GM18498 (cell line): ENCODE results near the gene SLAMF1.
"Not testable (repeated sequence)": the region's sequence is repeated elsewhere in the genome, so short reads cannot be mapped to it uniquely, and the experiment has no call there.

Experiments used
- ATAC-seq: cut with Tn5 transposase; IDR thresholded peaks from one replicate; pipeline ENCODE4 v1.9.1; 2021; ENCODE audit warnings: mild to moderate bottlenecking, moderate library complexity; ENCODE audit not compliant: unreplicated experiment

SLAMF1 gene

GRCh38 chr1:160607011-160607671, 39.7 kb downstream of the SLAMF1 start:
- ATAC-seq = peak; percentile 70

GRCh38 chr1:160606611-160607010, 40.2 kb downstream of the SLAMF1 start:
- ATAC-seq = peak; percentile 3

GRCh38 chr1:160605792-160606479, 40.9 kb downstream of the SLAMF1 start:
- no peak for ATAC-seq

GRCh38 chr1:160605205-160605604, 41.6 kb downstream of the SLAMF1 start:
- no peak for ATAC-seq

GRCh38 chr1:160597705-160598104, 49.1 kb downstream of the SLAMF1 start:
- ATAC-seq = no peak

GRCh38 chr1:160597051-160597450, 49.8 kb downstream of the SLAMF1 start:
- ATAC-seq = no peak

- ATAC-seq = no peak
These were observed 56.4 kb downstream of the SLAMF1 start for GRCh38 chr1:160590488-160590887.

GRCh38 chr1:160588468-160588867, 58.4 kb downstream of the SLAMF1 start:
- no peak for ATAC-seq

- no peak for ATAC-seq
These were observed 62.1 kb downstream of the SLAMF1 start for GRCh38 chr1:160584784-160585183.

- ATAC-seq = not testable (repeated sequence)
These were observed 63.9 kb downstream of the SLAMF1 start for GRCh38 chr1:160582976-160583375.

- no peak for ATAC-seq
These were observed 64.9 kb downstream of the SLAMF1 start for GRCh38 chr1:160581961-160582360.

GRCh38 chr1:160580221-160580812, 66.5 kb downstream of the SLAMF1 start:
- ATAC-seq = no peak

GRCh38 chr1:160579216-160579701, 67.6 kb downstream of the SLAMF1 start, which contains the start of gene CD84:
Gene CD84 (minus strand): TSS chr1:160579496. CDS start chr1:160579437, 59 bp downstream.
- ATAC-seq = no peak

GRCh38 chr1:160578525-160579191, 68.2 kb downstream of the SLAMF1 start:
- no peak for ATAC-seq

- ATAC-seq = no peak
These were observed 68.7 kb downstream of the SLAMF1 start for GRCh38 chr1:160578175-160578524.

GRCh38 chr1:160577671-160578070, 69.2 kb downstream of the SLAMF1 start:
- no peak for ATAC-seq

GRCh38 chr1:160576884-160577283, 70.0 kb downstream of the SLAMF1 start:
- ATAC-seq = no peak

GRCh38 chr1:160576390-160576789, 70.5 kb downstream of the SLAMF1 start:
- ATAC-seq = no peak

- no peak for ATAC-seq
These were observed 71.7 kb downstream of the SLAMF1 start for GRCh38 chr1:160575112-160575664.

GRCh38 chr1:160570840-160571239, 76.0 kb downstream of the SLAMF1 start:
- ATAC-seq = no peak

- no peak for ATAC-seq
These were observed 77.0 kb downstream of the SLAMF1 start for GRCh38 chr1:160569806-160570205.
